Hematopoietic multipotent progenitor cell treated with erythropoietin and hydrocortisone succinate and interleukin-3 and kit ligand, for 8 days (in vitro differentiated cells): ENCODE results near the gene MUC20.
"Not testable (repeated sequence)": the region's sequence is repeated elsewhere in the genome, so short reads cannot be mapped to it uniquely, and the experiment has no call there.

Source experiments
- DNase-seq: peaks from one replicate; pipeline ENCODE4 v3.0.0-alpha.2; 2015

The MUC20 gene

GRCh38 chr3:195771646-195772300 lies 51.0 kb downstream of the MUC20 start:
- DNase-seq, result no peak

DNA sequence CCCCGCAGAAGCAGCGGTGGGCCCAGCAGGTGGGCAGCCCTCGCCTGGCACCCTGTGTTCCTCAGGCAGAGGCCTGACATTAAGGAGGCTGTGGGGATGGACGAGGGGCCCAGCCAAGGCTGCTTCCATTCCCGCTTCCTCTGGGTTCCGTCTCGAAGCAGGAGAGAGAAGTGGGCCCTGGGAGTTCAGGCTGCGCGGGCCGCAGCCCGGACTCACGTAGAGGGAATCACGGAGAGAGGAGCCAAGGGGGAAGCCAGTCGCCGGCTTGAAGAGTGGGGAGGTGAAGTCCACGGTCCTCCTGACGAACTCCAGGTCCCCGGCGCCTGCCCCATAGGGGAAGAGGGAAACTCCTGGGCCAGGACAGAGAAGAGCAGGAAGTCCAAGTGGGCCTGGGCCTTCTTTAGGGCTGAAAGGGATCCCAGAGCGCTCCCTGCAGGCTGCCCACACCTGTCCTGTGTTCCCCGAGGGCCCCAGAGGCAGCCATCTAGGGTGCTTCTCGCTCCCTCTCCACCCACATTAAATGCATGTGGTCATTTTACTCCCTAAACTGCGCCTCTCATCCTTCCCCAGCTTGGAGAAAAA lies 53.3 kb downstream of the MUC20 start:
- no peak for DNase-seq

DNA sequence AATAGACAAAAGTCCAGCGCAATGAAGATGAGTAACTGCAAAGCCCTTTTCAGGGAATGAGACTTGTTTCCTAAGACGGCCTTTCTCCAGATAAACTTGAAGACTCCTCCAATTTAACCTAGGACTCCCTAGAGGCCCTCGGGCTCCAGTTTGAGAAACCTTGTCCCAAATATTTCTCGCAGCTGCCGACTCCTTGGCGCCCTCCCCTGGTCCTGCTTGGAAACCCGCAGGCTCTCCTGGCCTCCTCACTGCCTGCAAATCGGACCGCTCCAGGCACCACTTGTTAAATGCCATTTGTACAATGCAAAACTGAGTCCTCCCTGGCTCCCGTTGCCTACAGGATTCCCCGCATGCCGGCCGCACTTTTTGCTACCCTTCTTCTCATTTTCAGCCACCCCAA lies 54.1 kb downstream of the MUC20 start:
- DNase-seq, result peak; percentile 36

DNA sequence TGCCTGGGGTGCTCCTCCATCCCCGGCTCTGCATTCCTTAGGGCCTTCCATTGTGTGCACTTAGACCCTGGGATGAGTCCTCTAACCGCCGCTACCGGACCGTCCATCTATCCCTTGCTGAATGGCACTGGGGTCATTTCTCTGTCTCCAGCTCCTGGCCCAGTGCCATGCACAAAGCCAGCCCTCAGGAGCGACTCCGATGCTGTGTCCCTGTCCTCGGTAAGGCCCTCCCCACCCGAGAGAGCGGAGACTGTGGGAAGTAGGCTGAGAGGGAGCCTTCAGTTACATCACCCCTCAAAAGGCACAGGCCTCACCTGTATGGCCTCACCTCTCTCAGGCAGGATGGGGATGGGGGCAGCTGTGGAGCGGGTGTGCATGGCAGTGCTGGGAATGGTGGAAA lies 57.2 kb downstream of the MUC20 start:
- DNase-seq, result no peak

DNA sequence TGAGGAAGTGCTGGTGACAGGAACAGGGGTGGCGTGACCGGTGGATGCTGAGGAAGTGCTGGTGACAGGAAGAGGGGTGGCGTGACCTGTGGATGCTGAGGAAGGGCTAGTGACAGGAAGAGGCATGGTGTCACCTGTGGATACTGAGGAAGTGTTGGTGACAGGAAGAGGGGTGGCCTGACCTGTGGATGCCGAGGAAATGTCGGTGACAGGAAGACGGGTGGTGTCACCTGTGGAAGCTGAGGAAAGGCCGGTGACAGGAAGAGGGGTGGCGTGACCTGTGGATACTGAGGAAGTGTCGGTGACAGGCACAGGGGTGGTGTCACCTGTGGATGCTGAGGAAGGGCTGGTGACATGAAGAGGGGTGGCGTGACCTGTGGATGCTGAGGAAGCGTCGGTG lies 60.5 kb downstream of the MUC20 start:
- not testable (repeated sequence) for DNase-seq
